Heart left ventricle (tissue), 16 donors: ENCODE measurements around the gene ADCY4. TPM values are rescaled to one million over a fixed set of nuclear protein-coding genes. Genes with fewer than 3 reads are reported as not detected.

Experiments used
- ATAC-seq, 4 donors: fragments of 200-7000 bp; cut with Tn5 transposase; one replicate each; pipeline ENCODE4 v1.9.1; 2020 to 2022; ENCODE audit warnings: moderate library complexity in 4 of 4, mild to moderate bottlenecking in 3 of 4, moderate number of reproducible peaks in 1 of 4
- DNase-seq, 5 donors: peaks; one replicate each; pipeline ENCODE4 v3.0.0-alpha.2; 2020
- H3K27ac ChIP-seq, 12 donors: fragments of 200-600 bp; sonication (generic) in 4 of 12; one replicate each; pipeline versions ENCODE4 v1.5.0 to v1.8.0; 2016 to 2022; ENCODE audit warnings: mild to moderate bottlenecking in 2 of 12
- H3K27me3 ChIP-seq, 9 donors: fragments of 200-600 bp; sonication (generic) in 2 of 9; one replicate each; pipeline versions ENCODE4 v1.5.1 to v1.8.0; 2016 to 2022; ENCODE audit warnings: mild to moderate bottlenecking in 3 of 9
- H3K36me3 ChIP-seq, 9 donors: fragments of 200-600 bp; sonication (generic) in 2 of 9; one replicate each; pipeline versions ENCODE4 v1.5.0 to v1.8.0; 2018 to 2022; ENCODE audit warnings: mild to moderate bottlenecking in 2 of 9
- H3K4me1 ChIP-seq, 12 donors: fragments of 200-600 bp; sonication (generic) in 4 of 12; one replicate each; pipeline versions ENCODE4 v1.5.0 to v1.8.0; 2016 to 2022; ENCODE audit warnings: mild to moderate bottlenecking in 3 of 12
- H3K4me3 ChIP-seq, 12 donors: fragments of 200-600 bp; sonication (generic) in 4 of 12; one replicate each; pipeline versions ENCODE4 v1.5.0 to v1.8.0; 2017 to 2022; ENCODE audit warnings: mild to moderate bottlenecking in 9 of 12, moderate library complexity in 4 of 12
- H3K9me3 ChIP-seq, 12 donors: fragments of 200-600 bp; sonication (generic) in 4 of 12; one replicate each; pipeline versions ENCODE4 v1.5.0 to v1.8.0; 2016 to 2022; ENCODE audit warnings: mild to moderate bottlenecking in 1 of 12
- CTCF ChIP-seq, 12 donors: fragments of 200-600 bp; sonication (generic) in 4 of 12; IDR thresholded peaks; one replicate each; pipeline versions ENCODE4 v1.5.0 to v1.8.0; 2018 to 2022; ENCODE audit warnings: antibody characterized with exemption in 12 of 12, mild to moderate bottlenecking in 5 of 12
- POLR2A ChIP-seq, 2 donors: fragments of 450-650 bp; IDR thresholded peaks; one replicate each; pipeline ENCODE4 v1.6.1; 2017; ENCODE audit warnings: antibody characterized with exemption in 2 of 2, mild to moderate bottlenecking in 2 of 2, moderate library complexity in 2 of 2
- WGBS, 4 donors: extraction: QIAGEN DNeasy Blood & Tissue Kit in 2 of 4; methylation state at CpG; one replicate each; pipeline versions ENCODE4 v1.1.5 to v1.1.7; 2013 to 2018; 5-methylcytosine and 5-hydroxymethylcytosine counted together
- intact Hi-C, 10 donors: fragments of 100-400 bp; cut with DNase I; formaldehyde crosslinking; loops; one replicate each; pipeline versions ENCODE4 v1.11.1 to v1.14.2; 2022
- polyA plus RNA-seq, 2 donors: library from polyadenylated mRNA; stranded (reverse); fragments of 200-250 nt; gene quantifications; one replicate each; pipeline ENCODE4 v1.2.3, GENCODE V29; 2013
- total RNA-seq, 9 donors: library from RNA; depleted of rRNA in 2 of 9; stranded (reverse); fragments of >200 nt in 2 of 9; fragmentation: NEBNext Ultra II Directional in 3 of 9; extraction: Animal tissue kit (Norgen Biotek cat#: 25700) in 3 of 9; gene quantifications; one replicate each; pipeline versions ENCODE4 v1.1.0 to v1.2.4, GENCODE V29; 2016 to 2023
- donor health status: ischemic (EF 13 %, LVEDD 7.1; RV severe dilation, severe dysfunction).
- donor health status: healthy with polysubstance abuse.
- donor health status: DM: no; HTN: yes; CAD: no.
- donor health status: DM: no; HTN: no; CAD: no.
- donor health status: ischemic (EF 25% LVEDD 6.9; RV normal size, moderate dysfunction).
- donor health status: ischemic (EF 25% LVEDD 5.7; RV mildly dilated, moderate dysfunction).
- donor health status: healthy.
- donor health status: DM: yes; HTN: yes; CAD: no.
- donor health status: ischemic (EF 35%, LVEDD 5.7; RV mildly dilated, moderate dysfunction).
- donor health status: nonischemic (EF 11% LVEDD 7.7; RV severe dilation, severe dysfunction).
- donor health status: DM: yes; HTN: yes; CAD: no.
- donor health status: PGD.
- donor health status: ischemic (EF 29% LVEDD 5.4; RV normal size, mild dysfunction).
- donor health status: nonischemic (EF 23%, LVEDD 6.1; RV moderate dilation, normal function).

The ADCY4 gene
- total and polyA plus RNA-seq, 11 donors = 20.7 to 47.5 (median 27.5) TPM

GRCh38 chr14:24271134-24271833, 63.6 kb downstream of the ADCY4 start, which contains the start of gene RABGGTA:
TSS of gene RABGGTA (minus strand) at chr14:24271597. CDS start at chr14:24271115, 482 bp downstream.
- no peaks in the 10 kb centered on the region for H3K27me3 ChIP-seq
- intact Hi-C loops = loop anchor here in 2 of 10 donors (1.0 to 2.0 kb wide), 3 partner anchors 26 to 29 kb away; partner anchors contain the start of genes DHRS1 (in 1 of the 2), NOP9 (in 1 of the 2) and TINF2 (in 1 of the 2)
- H3K36me3 ChIP-seq = peaks cover 0 to 36% (median 24%) of the 10 kb centered on the region in 9 donors
- no peaks in the 10 kb centered on the region for H3K9me3 ChIP-seq
- peak within 1 kb of the TSS; percentile 67 to 98 (median 86) for H3K4me3 ChIP-seq
- TF ChIP-seq POLR2A (IDR thresholded peaks at IDR 0.05) (peak in 1 of 2 donors; percentile 71), CTCF (IDR thresholded peaks at IDR 0.05) (peak; percentile 60 to 95 (median 78))
- H3K27ac ChIP-seq = peak within 1 kb of the TSS; percentile 88 to 99 (median 98)
- H3K4me1 ChIP-seq = peaks cover 0 to 47% (median 12%) of the 10 kb centered on the region in 12 donors
- ATAC-seq (peak; percentile 91 to 96 (median 95)), DNase-seq (peak; percentile 89 to 94 (median 90))
- WGBS, 4 donors = 1% methylated on average over 9 to 61 of the region's 61 CpGs

DNA sequence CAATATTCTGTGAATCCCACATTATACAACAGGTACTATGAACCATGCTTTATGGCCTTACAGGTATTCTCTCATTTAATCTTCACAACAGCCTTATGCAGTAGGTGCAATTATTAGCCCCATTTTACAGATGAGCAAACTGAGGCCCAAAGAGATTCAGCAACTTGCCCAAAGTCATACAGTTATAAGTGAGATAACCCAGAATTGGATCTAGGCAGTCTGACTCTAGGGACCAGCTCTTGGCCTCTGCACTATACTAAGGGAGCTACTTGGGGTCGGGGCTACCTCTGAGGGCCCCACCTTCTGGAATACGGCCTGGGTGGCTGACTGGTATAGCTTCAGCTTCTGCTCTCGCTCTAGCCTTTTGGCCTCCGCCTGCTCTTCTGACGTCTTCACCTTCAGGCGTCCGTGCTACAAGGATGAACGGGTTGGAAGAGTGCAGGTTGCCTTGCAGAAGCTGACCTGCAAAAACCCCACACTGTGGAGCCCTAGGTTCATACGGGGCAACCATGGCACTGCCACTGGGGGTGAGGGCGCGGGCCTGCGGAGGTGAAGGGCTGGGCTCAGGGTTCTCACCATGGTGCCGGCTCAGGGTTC, 64.2 kb downstream of the ADCY4 start:
- 13 to 25% (median 19%) methylated on average over 8 to 13 of the region's 13 CpGs for WGBS, 4 donors
- DNase-seq = no peak
- no peak for ATAC-seq

GRCh38 chr14:24269910-24270536, 64.8 kb downstream of the ADCY4 start:
- ATAC-seq (no peak), DNase-seq (no peak)
- H3K4me3 ChIP-seq = no peak overlapping the region
- peaks cover 0 to 46% (median 30%) of the 10 kb centered on the region in 9 donors for H3K36me3 ChIP-seq
- 90 to 97% (median 97%) methylated on average over 14 of the region's 14 CpGs for WGBS, 4 donors
- TF ChIP-seq POLR2A (IDR thresholded peaks at IDR 0.05) (no peak), CTCF (IDR thresholded peaks at IDR 0.05) (no peak)
- no peaks in the 10 kb centered on the region for H3K27me3 ChIP-seq
- intact Hi-C loops = loop anchor here in 1 of 10 donors (2.0 kb wide), 1 partner anchor 25 kb away; no protein-coding TSS in a partner anchor
- H3K4me1 ChIP-seq = peaks cover 0 to 37% (median 12%) of the 10 kb centered on the region in 12 donors
- H3K9me3 ChIP-seq = no peaks in the 10 kb centered on the region
- no peak overlapping the region for H3K27ac ChIP-seq

More for the DNA sequence above, 64.2 kb downstream of the ADCY4 start:
- intact Hi-C loops = loop anchor here in 2 of 10 donors (1.0 to 2.0 kb wide), 3 partner anchors 26 to 29 kb away; partner anchors contain the start of genes DHRS1 (in 1 of the 2), NOP9 (in 1 of the 2) and TINF2 (in 1 of the 2)
- H3K27ac ChIP-seq = peak overlapping the region; percentile 88 to 99 (median 98)
- H3K27me3 ChIP-seq = no peaks in the 10 kb centered on the region
- H3K4me1 ChIP-seq = peaks cover 0 to 42% (median 12%) of the 10 kb centered on the region in 12 donors
- no peaks in the 10 kb centered on the region for H3K9me3 ChIP-seq
- peaks cover 0 to 43% (median 29%) of the 10 kb centered on the region in 9 donors for H3K36me3 ChIP-seq
- TF ChIP-seq CTCF (IDR thresholded peaks at IDR 0.05) = no peak
- no peak for TF ChIP-seq POLR2A (IDR thresholded peaks at IDR 0.05)
- peak overlapping the region; percentile 67 to 98 (median 86) for H3K4me3 ChIP-seq
